Measurements from ENCODE around the gene CBLB.

DNA sequence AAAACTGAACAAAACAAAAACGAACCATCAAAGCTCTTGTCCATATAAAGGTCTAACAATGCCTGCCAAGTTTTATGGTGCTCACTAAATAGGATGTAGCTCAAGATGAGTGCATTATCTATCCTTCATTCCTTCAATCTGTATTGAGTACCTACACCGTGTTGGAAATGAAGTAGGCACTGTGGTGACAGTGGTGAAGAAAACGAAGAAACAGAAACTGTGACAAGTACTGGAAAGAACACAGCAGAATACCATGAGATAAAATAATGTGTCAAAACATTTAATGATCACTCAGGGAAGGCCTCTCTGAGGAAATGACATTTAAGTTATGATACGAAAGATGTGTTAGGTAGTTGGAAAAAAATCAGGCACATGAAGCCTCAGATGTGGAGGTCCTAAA lies 36.2 kb downstream of the CBLB start:
- TF ChIP-seq CTCF (IDR thresholded peaks at IDR 0.05; ENCODE audit: low read depth, low read length) (no peak), EZH2phosphoT487 (IDR thresholded peaks at IDR 0.05; ENCODE audit: low read depth) (no peak)

All from OCI-LY3 (cell line).